Psoas muscle (tissue), 8 donors: ENCODE results near the gene AAGAB. TPM values are rescaled to one million over a fixed set of nuclear protein-coding genes. Genes with fewer than 3 reads are reported as not detected.

Experiments
- ATAC-seq, 4 donors: fragments of 200-7000 bp; cut with Tn5 transposase; one replicate each; pipeline ENCODE4 v1.9.1; 2020; ENCODE audit warnings: moderate library complexity in 3 of 4, mild to moderate bottlenecking in 2 of 4
- DNase-seq, 2 donors: peaks; one replicate each; pipeline ENCODE4 v3.0.0-alpha.2; 2020
- H3K27ac ChIP-seq: fragments of 200-600 bp; one replicate; pipeline ENCODE4 v1.8.0; 2022
- H3K27me3 ChIP-seq, 3 donors: fragments of 200-600 bp in 1 of 3; one replicate each; pipeline versions ENCODE4 v1.6.1 to v1.8.0; 2013 to 2022; ENCODE audit warnings: low read length in 2 of 3, mild to moderate bottlenecking in 2 of 3, moderate library complexity in 1 of 3; ENCODE audit not compliant: insufficient read depth in 3 of 3
- H3K36me3 ChIP-seq, 2 donors: fragments of 200-600 bp in 1 of 2; one replicate each; pipeline versions ENCODE4 v1.6.1 to v1.8.0; 2013 to 2022; ENCODE audit warnings: low read depth in 1 of 2, mild to moderate bottlenecking in 1 of 2, moderate library complexity in 1 of 2; ENCODE audit not compliant: insufficient read depth in 1 of 2
- H3K4me1 ChIP-seq: fragments of 200-600 bp; one replicate; pipeline ENCODE4 v1.8.0; 2022
- H3K4me3 ChIP-seq: fragments of 200-600 bp; one replicate; pipeline ENCODE4 v1.8.0; 2022; ENCODE audit warnings: mild to moderate bottlenecking
- H3K9me3 ChIP-seq: fragments of 200-600 bp; one replicate; pipeline ENCODE4 v1.8.0; 2022
- CTCF ChIP-seq: fragments of 200-600 bp; IDR thresholded peaks from one replicate; pipeline ENCODE4 v1.8.0; 2022; ENCODE audit warnings: antibody characterized with exemption
- WGBS, 3 donors: extraction: QIAGEN DNeasy Blood & Tissue Kit; methylation state at CpG; one replicate each; pipeline versions ENCODE4 v1.1.6 to v1.1.7; 2013; 5-methylcytosine and 5-hydroxymethylcytosine counted together
- intact Hi-C, 2 donors: fragments of 100-400 bp; cut with DNase I; formaldehyde crosslinking; loops; one replicate each; pipeline versions ENCODE4 v1.11.0 to v1.14.2; 2022
- polyA plus RNA-seq, 3 donors: library from polyadenylated mRNA; stranded (reverse); fragments of 200-250 nt; gene quantifications; one replicate each; pipeline ENCODE4 v1.2.3, GENCODE V29; 2013
- total RNA-seq, 4 donors: library from RNA; stranded (reverse); fragmentation: NEBNext Ultra II Directional in 2 of 4; extraction: Animal tissue kit (Norgen Biotek cat#: 25700) in 2 of 4; gene quantifications; one replicate each; pipeline versions ENCODE4 v1.2.1 to v1.2.4, GENCODE V29; 2021 to 2023
- donor health status: healthy with polysubstance abuse.
- donor health status: DM: no; HTN: no; CAD: no; lungs with moderate emphysema.
- donor health status: Bipolar disorder and iron deficiency.
- donor health status: healthy.
- donor health status: DM: yes; HTN: yes; CAD: no.
- donor health status: DM: no; HTN: no; CAD: no.
- donor health status: DM: no; HTN: no; CAD: no.
- donor health status: DM: yes; HTN: yes; CAD: no.

The AAGAB gene
- total and polyA plus RNA-seq, 7 donors = 19.0 to 46.1 (median 42.1) TPM

DNA sequence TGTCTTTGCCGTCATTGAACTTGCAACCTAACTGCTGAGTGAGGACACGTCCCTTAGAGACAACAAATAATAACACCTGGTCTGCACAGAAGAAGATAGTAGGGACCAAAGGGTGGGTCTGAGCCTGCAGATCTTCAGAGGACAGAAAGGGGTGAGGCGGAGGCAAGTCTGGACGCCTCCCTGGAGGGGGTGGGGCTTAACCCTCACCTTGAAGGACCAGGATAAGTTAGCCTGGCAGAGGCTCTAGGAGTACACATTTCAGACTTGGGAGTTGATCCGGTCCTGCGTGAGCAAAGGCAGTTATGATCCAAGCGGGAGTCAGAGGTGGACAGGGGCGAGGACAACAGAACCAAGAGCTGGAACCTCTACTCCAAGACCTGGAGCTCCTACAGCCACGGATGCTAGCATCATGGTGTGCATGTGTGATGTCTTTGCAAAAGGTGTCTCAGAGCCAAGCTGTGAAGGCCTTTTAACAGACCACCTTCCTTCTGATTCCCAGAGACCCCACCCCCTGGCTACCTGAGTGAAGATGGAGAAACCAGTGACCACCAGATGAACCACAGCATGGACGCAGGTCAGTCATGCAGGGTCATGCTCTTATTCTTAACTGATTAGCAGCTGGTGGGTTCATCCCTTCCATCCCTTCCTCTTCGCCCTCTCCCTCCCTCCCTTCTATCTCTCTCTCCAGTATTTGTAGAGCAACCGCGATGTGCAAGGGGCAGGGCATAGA is 88.0 kb downstream of the AAGAB start:
- intact Hi-C loops = loop anchor here (5.0 kb wide), 2 partner anchors 39 to 84 kb away; no protein-coding TSS in a partner anchor
- WGBS, 3 donors = 57 to 71% (median 59%) methylated on average over 12 to 13 of the region's 13 CpGs
- no peaks in the 10 kb centered on the region for H3K9me3 ChIP-seq
- ATAC-seq = peak in 1 of 4 donors; percentile 1
- H3K27ac ChIP-seq = peak overlapping the region; percentile 88
- H3K4me3 ChIP-seq = peak overlapping the region; percentile 36
- no peaks in the 10 kb centered on the region for H3K27me3 ChIP-seq
- no peak for TF ChIP-seq CTCF
- DNase-seq = no peak
- H3K4me1 ChIP-seq = peaks cover 93% of the 10 kb centered on the region
- peaks cover 0 to 28% of the 10 kb centered on the region in 2 donors for H3K36me3 ChIP-seq

GRCh38 chr15:67165254-67166253 is 88.9 kb downstream of the AAGAB start:
- Histone ChIP-seq H3K4me1 (peaks cover 89% of the 10 kb centered on the region), H3K9me3 (no peaks in the 10 kb centered on the region), H3K27me3 (no peaks in the 10 kb centered on the region), H3K4me3 (peak overlapping the region; percentile 36), H3K36me3 (peaks cover 0 to 21% of the 10 kb centered on the region in 2 donors), H3K27ac (peak overlapping the region; percentile 88)
- peak; percentile 19 to 44 (median 42) for ATAC-seq
- intact Hi-C loops = loop anchor here (5.0 kb wide), 2 partner anchors 38 to 83 kb away; no protein-coding TSS in a partner anchor
- DNase-seq = peak in 1 of 2 donors; percentile 65
- no peak for TF ChIP-seq CTCF
- 44 to 65% (median 54%) methylated on average over 34 of the region's 34 CpGs for WGBS, 3 donors

- ATAC-seq = no peak
- Histone ChIP-seq H3K27me3 (no peaks in the 10 kb centered on the region), H3K4me3 (no peak overlapping the region), H3K4me1 (peaks cover 88% of the 10 kb centered on the region), H3K9me3 (no peaks in the 10 kb centered on the region), H3K27ac (peak overlapping the region; percentile 88), H3K36me3 (peaks cover 0 to 18% of the 10 kb centered on the region in 2 donors)
- 77 to 83% (median 80%) methylated on average over 17 of the region's 17 CpGs for WGBS, 3 donors
- no peak for DNase-seq
- no peak for TF ChIP-seq CTCF
- intact Hi-C loops = loop anchor here (5.0 kb wide), 2 partner anchors 38 to 83 kb away; no protein-coding TSS in a partner anchor
Observed at GRCh38 chr15:67164811-67165253, 89.6 kb downstream of the AAGAB start.

- intact Hi-C loops = no loop called here
- DNase-seq (no peak), ATAC-seq (no peak)
- Histone ChIP-seq H3K36me3 (peaks cover 0 to 18% of the 10 kb centered on the region in 2 donors), H3K4me3 (no peak overlapping the region), H3K9me3 (no peaks in the 10 kb centered on the region), H3K4me1 (peaks cover 88% of the 10 kb centered on the region), H3K27me3 (no peaks in the 10 kb centered on the region), H3K27ac (peak overlapping the region; percentile 88)
- WGBS, 3 donors = 63 to 74% (median 64%) methylated on average over 5 of the region's 5 CpGs
- TF ChIP-seq CTCF = no peak
Observed at GRCh38 chr15:67164401-67164791, 90.1 kb downstream of the AAGAB start.
